Adipocyte (in vitro differentiated cells): ENCODE data around the gene IQSEC3.

Source experiments
- DNase-seq: peaks from one replicate; pipeline ENCODE4 v3.0.0-alpha.2; 2015; ENCODE audit warnings: low read depth
- H3K27me3 ChIP-seq: replicated peaks from 2 replicates; pipeline ENCODE4 v1.7.0; 2013; ENCODE audit warnings: mild to moderate bottlenecking, low read length, moderate library complexity; ENCODE audit not compliant: control insufficient read depth, insufficient read depth
- H3K36me3 ChIP-seq: 2 replicates; pipeline ENCODE4 v1.7.0; 2013; ENCODE audit warnings: low read length, mild to moderate bottlenecking, moderate library complexity; ENCODE audit not compliant: control insufficient read depth, insufficient read depth, severe bottlenecking
- H3K4me1 ChIP-seq: 2 replicates; pipeline ENCODE4 v1.7.0; 2013; ENCODE audit warnings: mild to moderate bottlenecking, low read length, moderate library complexity; ENCODE audit not compliant: control insufficient read depth, insufficient read depth
- H3K4me3 ChIP-seq: 2 replicates; pipeline ENCODE4 v1.7.0; 2013; ENCODE audit warnings: mild to moderate bottlenecking, low read length, moderate library complexity
- H3K9ac ChIP-seq: 2 replicates; pipeline ENCODE4 v1.7.0; 2013; ENCODE audit warnings: mild to moderate bottlenecking, low read length, moderate library complexity
- H3K9me3 ChIP-seq: 2 replicates; pipeline ENCODE4 v1.7.0; 2013; ENCODE audit warnings: mild to moderate bottlenecking, low read length, moderate library complexity; ENCODE audit not compliant: control insufficient read depth

IQSEC3 gene

DNA sequence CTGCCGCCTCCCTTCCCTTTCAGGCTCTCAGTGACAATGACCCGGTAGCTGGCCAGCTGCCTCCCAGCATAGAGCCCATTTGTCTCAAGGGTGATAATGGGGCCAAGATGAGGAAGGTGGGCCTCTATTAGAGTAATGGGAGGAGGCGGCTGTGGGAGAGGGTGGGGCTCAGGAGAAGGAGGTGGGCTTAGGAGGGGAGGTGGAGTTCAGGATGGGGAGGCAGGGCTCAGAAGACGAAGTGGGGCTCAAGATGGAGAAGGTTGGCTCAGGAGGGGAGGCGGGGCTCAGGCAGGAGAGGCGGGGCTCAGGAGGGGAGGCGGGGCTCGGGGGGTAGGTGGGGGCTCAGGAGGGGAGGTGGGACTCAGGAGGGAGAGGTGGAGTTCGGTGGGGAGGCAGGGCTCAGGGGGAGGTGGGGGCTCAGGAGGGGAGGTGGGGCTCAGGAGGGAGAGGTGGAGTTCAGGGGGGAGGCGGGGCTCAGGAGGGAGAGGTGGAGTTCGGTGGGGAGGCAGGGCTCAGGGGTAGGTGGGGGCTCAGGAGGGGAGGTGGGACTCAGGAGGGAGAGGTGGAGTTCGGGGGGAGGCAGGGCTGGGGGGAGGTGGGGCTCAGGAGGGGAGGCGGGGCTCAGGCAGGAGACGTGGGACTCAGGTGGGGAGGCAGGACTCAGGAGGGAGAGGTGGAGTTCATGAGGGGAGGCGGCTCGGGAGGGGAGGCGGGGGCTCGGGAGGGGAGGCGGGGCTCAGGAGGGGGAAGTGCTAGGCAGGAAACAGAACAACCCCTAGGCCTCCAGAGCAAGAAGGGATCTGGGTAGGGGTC lies 36.8 kb downstream of the IQSEC3 start:
- no peak for DNase-seq
- Histone ChIP-seq H3K4me3 (no peak overlapping the region), H3K4me1 (peaks cover 31% of the 10 kb centered on the region), H3K9me3 (peaks cover 4% of the 10 kb centered on the region), H3K36me3 (no peaks in the 10 kb centered on the region), H3K27me3 (peaks cover 35% of the 10 kb centered on the region), H3K9ac (no peak overlapping the region)

- Histone ChIP-seq H3K36me3 (no peaks in the 10 kb centered on the region), H3K4me1 (peaks cover 19% of the 10 kb centered on the region), H3K4me3 (no peak overlapping the region), H3K9me3 (peaks cover 4% of the 10 kb centered on the region), H3K27me3 (peaks cover 38% of the 10 kb centered on the region), H3K9ac (no peak overlapping the region)
- peak; percentile 17 for DNase-seq
Observed at GRCh38 chr12:104551-105081, 38.0 kb downstream of the IQSEC3 start.

DNA sequence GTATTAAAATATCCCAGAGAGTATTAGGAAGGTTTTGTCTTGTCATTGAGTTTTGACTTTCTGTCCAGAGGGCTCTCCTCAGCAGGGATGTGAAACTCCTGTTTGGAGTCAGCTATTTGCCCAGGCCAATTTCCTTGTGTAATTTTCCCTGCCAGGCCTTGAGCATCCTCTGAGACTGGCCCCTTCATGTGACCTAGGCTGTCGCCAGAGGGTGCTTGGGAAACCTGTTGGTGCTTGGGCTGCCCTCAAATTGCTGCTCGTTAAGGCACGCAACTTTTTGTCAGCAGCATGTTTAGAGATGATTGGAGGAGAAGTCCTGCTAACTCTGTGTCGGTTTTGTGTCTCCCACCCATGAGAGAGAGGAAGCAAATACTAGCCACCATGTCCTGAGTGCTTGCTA lies 39.1 kb downstream of the IQSEC3 start:
- Histone ChIP-seq H3K9ac (no peak overlapping the region), H3K27me3 (peaks cover 35% of the 10 kb centered on the region)
- no peak for DNase-seq

GRCh38 chr12:106118-106591 lies 39.6 kb downstream of the IQSEC3 start:
- Histone ChIP-seq H3K27me3 (peaks cover 37% of the 10 kb centered on the region), H3K4me1 (peaks cover 14% of the 10 kb centered on the region), H3K4me3 (no peak overlapping the region), H3K36me3 (no peaks in the 10 kb centered on the region), H3K9me3 (no peaks in the 10 kb centered on the region), H3K9ac (peak overlapping the region; percentile 35)
- no peak for DNase-seq

More for the DNA sequence above, 39.1 kb downstream of the IQSEC3 start:
- peaks cover 14% of the 10 kb centered on the region for H3K4me1 ChIP-seq
- H3K36me3 ChIP-seq, result no peaks in the 10 kb centered on the region
- H3K9me3 ChIP-seq, result no peaks in the 10 kb centered on the region
- H3K4me3 ChIP-seq, result no peak overlapping the region

DNA sequence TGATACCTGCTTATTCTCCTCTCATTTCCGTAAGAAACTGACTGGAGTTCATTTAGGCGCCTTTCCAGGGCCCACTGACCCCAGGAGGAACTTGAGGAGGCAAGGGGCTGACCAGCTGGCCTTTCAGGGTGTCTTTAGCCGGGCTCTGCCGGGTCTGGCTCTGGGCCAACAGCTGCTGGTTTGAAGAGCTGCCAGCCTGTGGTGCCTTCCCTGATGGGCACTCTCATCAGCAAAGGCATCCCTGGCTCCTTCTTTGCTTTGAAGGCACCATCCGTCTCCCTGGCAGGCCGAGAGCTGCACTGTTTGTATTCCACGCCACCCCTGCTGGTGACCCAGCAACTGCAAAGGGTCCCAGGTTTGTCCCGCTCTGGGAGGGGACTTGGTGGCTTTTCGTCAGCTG lies 42.0 kb downstream of the IQSEC3 start:
- H3K36me3 ChIP-seq, result no peaks in the 10 kb centered on the region
- H3K27me3 ChIP-seq, result peaks cover 41% of the 10 kb centered on the region
- H3K4me1 ChIP-seq, result peaks cover 14% of the 10 kb centered on the region
- no peak for DNase-seq
- no peak overlapping the region for H3K9ac ChIP-seq
- no peak overlapping the region for H3K4me3 ChIP-seq
- H3K9me3 ChIP-seq, result no peaks in the 10 kb centered on the region

DNA sequence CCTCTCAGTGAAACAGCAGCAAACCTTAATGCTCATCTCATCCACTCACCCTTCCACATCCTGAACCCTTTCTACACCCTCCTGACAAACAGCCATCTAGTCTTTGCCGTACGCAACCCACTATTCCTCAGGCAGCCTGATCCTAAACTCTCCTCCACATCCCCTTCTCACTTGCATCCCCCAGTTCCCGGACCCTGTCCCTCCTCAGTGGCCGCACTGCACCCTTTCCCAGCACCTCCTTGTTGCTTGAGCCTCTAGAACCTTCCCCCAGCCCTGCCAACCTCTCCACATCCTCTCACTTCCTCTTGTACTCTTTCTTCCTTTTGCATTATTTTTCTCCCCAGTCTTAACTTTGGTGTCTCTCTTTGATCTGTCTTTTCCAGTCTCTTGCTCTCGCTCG lies 42.9 kb downstream of the IQSEC3 start:
- no peak for DNase-seq
- H3K27me3 ChIP-seq, result peaks cover 48% of the 10 kb centered on the region

DNA sequence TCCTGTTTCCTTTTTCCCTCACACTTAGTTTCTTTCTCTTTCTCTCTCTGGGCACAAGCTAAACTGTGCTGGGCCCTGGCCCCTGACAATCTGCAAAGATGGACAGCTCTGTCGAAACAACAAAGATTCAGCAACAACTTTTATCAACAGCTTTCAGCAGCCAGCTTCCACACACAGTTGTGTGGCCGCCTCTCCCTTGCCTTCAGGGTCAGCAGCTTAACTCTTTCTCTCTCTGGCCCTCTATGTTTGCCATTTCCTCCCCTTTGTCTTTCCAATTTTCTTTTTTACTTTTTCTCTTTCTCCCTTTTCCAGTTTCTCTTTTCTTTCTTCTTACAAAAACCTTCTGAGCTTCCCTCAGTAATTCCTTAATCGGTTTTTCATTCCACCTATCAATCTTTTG lies 43.3 kb downstream of the IQSEC3 start:
- Histone ChIP-seq H3K4me1 (peaks cover 14% of the 10 kb centered on the region), H3K9ac (no peak overlapping the region), H3K4me3 (no peak overlapping the region), H3K36me3 (no peaks in the 10 kb centered on the region), H3K27me3 (peaks cover 53% of the 10 kb centered on the region), H3K9me3 (no peaks in the 10 kb centered on the region)
- no peak for DNase-seq

More for the DNA sequence above, 42.9 kb downstream of the IQSEC3 start:
- H3K9me3 ChIP-seq, result no peaks in the 10 kb centered on the region
- H3K9ac ChIP-seq, result no peak overlapping the region
- no peak overlapping the region for H3K4me3 ChIP-seq
- H3K4me1 ChIP-seq, result peaks cover 14% of the 10 kb centered on the region
- no peaks in the 10 kb centered on the region for H3K36me3 ChIP-seq

GRCh38 chr12:111699-112493 lies 45.3 kb downstream of the IQSEC3 start:
- Histone ChIP-seq H3K4me1 (peaks cover 2% of the 10 kb centered on the region), H3K27me3 (peaks cover 71% of the 10 kb centered on the region), H3K4me3 (no peak overlapping the region), H3K36me3 (no peaks in the 10 kb centered on the region), H3K9me3 (no peaks in the 10 kb centered on the region), H3K9ac (no peak overlapping the region)
- DNase-seq, result no peak

GRCh38 chr12:113347-113746 lies 46.8 kb downstream of the IQSEC3 start:
- DNase-seq, result no peak
- H3K36me3 ChIP-seq, result no peaks in the 10 kb centered on the region
- H3K27me3 ChIP-seq, result peaks cover 81% of the 10 kb centered on the region
- no peaks in the 10 kb centered on the region for H3K9me3 ChIP-seq
- no peaks in the 10 kb centered on the region for H3K4me1 ChIP-seq
- no peak overlapping the region for H3K9ac ChIP-seq
- H3K4me3 ChIP-seq, result no peak overlapping the region

GRCh38 chr12:114626-115211 lies 48.2 kb downstream of the IQSEC3 start:
- Histone ChIP-seq H3K4me1 (no peaks in the 10 kb centered on the region), H3K4me3 (no peak overlapping the region), H3K36me3 (no peaks in the 10 kb centered on the region), H3K9me3 (no peaks in the 10 kb centered on the region), H3K9ac (no peak overlapping the region), H3K27me3 (peaks cover 86% of the 10 kb centered on the region)
- DNase-seq, result no peak

DNA sequence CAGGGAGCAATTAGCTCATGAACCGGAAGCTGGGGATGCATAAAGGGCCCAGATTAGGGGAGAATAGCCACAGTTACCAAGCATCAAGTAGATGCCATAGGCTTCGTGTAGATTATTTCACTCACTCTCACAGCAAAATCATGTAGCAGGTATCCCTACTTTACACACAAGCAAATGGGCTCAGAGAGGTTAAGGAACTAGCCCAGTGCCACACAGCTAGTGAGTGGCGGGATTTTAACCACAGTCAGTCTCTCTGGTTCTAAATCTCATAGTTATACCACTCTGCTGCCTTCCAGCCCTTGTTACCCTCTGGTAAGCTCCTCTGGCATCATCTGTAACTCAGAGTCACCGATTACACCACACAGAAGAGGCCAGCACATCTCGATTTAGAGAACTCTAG lies 49.0 kb downstream of the IQSEC3 start:
- DNase-seq, result no peak
- Histone ChIP-seq H3K9ac (no peak overlapping the region), H3K4me1 (no peaks in the 10 kb centered on the region), H3K27me3 (peaks cover 88% of the 10 kb centered on the region), H3K9me3 (no peaks in the 10 kb centered on the region), H3K4me3 (no peak overlapping the region), H3K36me3 (no peaks in the 10 kb centered on the region)
